Measurements from ENCODE around the gene KHK.

KHK gene

DNA sequence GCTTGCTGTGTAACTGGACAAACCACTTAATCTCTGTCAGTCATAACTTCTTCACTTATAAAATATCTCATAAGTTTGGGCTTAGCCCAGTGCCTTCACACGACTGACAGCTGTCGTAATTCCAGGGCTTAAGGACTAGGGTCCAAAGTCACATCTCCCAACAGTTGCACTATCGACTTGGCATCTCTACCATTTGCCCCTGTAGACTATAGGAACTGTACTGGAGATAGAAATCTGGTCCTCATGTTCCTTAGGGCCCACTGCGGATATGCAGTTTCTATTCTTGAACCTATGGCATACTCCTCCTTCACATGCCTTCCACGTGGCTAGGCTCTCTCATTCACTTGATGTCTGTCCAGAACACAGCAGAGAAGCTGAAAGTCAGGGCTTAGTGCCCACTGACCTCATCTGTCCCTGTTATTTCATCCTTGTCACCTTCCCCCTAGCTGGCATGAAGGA lies 39.7 kb downstream of the KHK start:
- no peak for DNase-seq (ENCODE audit: low spot score)

DNA sequence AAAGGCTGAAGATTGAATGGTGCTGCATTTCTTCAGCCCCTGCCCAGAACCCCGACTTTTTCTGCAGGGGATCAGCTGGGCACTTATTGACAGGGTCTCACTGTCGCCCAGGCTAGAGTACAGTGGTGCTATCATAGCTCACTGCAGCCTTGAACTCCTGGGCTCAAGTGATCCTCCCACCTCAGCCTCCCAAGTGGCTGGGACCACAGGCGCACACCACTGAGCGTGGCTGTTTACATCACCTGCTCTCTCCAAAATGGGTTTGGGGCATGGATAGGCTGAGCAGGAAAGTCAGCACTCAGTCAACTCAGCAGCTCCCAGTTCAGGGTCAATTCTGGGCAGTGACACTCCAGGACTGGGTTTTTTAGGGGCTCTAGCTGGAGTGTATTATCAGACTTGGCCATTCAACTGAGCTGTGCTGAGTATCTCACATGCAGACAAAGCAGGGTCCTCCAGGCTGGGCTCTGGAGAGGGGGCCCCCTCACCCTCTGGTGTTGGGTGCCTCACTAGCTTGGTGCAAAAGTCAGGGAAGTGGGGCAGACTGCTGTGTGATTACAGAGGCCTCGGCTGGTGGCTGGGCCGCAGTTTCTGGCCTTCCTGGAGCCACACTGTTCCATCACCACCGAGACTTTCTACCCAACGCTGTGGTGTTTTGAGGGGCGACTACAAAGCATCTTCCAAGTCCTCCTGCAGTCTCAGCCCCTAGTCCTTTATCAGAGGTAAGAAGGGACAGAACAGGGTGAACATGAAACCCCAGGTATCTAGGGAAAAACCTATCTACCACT lies 41.5 kb downstream of the KHK start:
- no peak for DNase-seq (ENCODE audit: low spot score)

DNA sequence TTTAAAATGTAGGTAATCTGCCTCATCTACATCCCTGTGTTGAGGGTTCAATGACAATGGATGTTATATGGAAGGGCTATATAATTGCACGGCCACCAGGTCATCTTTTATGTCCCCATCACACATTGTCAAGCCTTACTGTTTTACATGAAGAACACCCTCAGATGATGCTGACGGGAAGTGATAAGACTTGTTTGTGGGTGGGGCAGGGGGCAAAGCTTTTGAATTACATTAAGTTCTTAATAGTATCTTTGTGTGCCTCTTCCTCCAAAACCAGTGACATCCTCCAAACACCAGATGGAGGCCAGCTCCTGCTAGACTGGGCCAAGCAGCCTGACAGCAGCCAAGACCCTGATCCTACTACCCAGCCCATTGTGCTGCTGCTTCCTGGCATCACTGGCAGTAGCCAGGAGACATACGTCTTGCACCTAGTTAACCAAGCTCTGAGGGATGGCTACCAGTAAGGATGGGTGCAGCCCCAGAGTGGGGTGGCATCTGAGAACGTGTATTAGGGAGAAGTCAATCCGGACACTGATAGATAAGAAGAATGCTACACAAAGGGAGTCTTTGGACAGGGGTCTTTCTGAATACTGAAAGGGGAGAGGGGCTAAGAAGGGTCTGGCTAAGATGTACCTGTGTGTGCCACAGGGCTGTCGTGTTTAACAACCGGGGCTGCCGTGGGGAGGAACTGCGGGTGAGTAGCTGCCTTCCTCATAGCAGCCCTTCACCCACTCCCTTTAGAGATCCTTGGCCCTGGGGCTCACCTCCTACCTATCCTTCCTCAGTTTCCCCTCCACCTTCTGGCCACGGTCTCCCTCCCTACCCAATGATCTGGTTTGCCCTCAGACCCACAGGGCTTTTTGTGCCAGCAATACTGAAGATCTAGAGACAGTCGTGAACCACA lies 42.3 kb downstream of the KHK start:
- no peak for DNase-seq (ENCODE audit: low spot score)

DNA sequence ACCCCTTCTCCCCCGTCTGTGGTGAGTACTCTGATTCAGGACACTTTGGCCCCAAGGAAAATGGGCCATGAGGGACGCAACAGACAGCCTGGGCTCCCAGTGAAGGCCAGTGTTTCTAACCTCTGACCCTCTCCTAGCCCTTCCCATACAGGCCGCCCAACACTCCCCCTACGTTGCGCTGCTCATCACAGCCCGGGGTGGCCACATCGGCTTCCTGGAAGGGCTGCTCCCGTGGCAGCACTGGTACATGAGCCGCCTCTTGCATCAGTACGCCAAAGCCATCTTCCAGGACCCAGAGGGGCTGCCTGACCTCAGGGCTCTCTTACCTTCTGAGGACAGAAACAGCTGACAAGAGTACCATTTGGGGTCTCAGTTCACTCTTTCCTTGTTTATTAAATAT lies 43.8 kb downstream of the KHK start:
- DNase-seq (ENCODE audit: low spot score), result no peak

DNA sequence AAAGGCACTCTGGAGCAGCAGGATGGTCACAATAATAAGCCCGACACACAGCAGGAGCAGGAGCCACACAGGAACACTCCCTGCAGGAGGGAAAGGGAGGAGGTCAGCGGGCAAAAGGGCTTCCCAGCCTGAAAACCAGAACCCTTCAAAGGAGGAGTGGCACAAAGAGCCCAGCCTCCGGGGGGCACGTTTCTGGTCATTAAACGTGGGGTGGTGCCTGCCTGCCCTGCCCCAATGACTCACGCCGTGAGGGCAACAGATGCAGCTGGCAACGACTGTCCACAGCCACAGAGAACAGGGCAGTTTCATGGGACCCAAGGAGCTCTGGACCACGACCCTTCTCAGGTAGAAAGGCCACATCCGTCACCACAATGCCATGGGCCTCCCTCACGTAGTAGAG lies 44.9 kb downstream of the KHK start:
- DNase-seq (ENCODE audit: low spot score), result no peak

DNA sequence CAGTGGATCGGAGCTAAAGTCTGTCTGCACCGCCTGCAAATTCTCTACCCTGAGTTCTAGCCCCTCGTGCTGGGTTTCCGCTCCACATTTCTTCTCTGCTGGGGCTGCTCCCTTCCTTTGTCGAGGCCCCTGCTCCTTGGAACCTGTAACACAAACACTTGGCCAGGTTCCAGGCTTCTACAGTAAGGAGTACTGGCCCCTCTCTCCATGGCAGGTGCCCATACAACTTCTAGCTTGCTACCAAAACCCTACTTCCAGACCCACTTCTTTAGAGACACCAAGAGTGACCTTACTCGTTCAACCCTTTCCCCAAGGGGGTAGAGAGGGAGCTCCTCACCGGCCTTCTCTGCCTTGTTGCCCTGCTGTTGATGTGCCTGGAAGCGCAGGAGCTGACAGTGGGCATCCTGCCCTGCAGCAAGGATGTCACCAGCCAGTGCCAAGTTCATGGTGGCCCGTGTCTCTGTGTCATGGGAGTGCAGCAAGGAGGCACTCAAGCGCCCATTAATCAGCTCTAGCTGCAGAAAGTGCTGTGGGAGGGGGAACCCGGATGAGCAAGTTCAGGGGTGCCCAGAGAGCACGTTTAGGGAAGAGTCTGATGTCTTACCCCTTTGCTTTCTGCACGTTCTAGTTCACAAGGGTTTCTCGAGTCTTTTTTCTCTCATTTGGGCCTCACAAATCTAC lies 46.8 kb downstream of the KHK start:
- DNase-seq (ENCODE audit: low spot score), result no peak

DNA sequence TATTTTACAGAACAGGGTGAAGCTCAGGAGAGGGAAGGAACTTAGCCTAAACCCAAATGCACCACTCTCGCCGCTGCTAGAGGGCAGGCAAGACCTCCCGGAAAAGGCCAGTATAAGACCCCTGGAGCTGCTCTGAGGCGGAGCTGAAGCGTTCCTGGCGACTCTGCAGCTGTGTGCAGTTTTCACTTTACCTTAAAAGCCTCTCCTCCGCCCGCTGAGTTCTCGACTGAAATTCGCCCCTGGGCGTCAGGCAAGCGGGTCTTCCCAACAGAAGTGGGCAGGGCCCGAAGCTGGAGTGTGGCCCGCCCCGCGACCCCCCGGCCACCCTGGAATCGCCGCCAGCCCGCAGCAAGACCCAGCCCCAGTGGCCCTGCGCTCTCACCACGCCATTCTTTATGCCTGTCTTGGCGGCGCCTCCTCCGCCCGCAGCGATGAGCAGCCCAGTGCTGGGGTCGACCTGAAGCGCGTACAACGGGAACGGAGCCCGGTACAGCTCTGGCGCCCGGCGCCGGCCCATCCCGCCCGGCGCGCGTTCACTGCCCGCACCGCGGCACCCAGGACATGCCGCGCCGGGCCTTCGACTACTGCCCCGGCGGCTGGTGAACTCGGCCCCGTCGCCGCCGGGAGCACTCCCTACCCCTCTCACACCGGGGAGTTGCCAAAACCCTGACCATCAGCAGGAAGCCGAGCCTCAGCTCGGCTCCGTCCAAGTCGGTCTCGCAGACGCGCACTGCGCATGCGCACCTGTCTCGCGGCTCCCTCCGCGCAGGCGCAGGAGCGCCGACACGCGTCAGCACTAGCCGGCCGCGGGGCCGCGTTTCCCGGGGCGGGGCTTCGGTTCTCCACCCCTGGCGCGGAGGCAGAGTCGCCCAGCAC lies 47.6 kb downstream of the KHK start, which contains the start of gene PREB:
Gene PREB, minus strand, starts transcription at position 732 of the 876 bp plus-strand sequence. Its CDS starts 215 bp downstream, at position 517.
- DNase-seq (ENCODE audit: low spot score), result peak; percentile 98

DNA sequence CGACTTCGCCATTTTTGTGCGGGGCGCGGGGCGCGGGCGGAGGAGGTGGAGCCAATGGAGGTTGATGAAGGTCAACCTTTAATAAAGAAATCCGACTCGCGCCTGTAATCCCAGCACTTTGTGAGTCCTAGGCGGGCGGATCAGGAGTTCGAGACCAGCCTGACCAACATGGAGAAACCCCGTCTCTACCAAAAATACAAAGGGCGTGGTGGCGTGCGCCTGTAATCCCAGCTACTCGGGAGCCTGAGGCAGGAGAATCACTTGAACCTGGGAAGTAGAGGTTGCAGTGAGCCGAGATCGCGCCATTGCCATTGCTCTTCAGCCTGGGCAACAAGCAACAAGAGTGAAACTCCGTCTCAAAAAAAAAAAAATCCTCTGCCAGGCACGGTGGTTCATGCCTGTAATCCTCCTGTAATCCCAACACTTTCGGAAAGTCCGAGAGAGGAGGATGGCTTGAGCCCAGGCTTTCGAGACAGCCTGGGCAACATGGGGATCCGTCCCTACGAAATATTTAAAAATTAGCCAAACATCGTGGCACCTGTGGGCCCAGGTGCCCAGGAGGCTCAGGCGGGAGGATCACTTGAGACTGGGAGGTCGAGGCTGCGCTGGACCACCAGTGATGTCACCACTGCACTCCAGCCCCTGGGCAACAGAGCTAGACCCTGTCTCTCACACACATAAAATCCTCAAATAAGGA lies 48.4 kb downstream of the KHK start:
- no peak for DNase-seq (ENCODE audit: low spot score)

DNA sequence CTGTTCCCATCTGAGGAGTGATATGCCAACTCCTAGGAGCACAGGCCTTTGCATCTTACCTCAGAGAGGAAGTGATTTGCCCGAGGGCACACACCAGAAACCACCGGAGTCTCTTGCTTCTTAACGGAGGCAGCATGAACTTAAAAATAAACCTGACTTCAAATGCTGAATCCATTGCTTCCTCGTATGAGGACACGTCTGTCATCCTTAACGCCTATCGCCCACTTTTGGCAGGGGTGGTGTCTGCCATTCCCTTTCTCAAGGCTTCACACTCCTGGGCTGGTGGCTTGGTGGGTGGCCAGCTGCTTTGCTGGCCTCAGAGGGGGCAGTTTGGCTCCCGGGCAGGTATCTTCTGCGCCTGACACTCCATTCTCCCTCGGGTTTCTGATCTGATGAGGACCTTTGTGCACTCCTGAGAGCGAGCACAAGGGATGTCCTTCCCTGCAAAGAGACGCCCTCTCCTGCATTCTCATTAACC lies 48.9 kb downstream of the KHK start:
- DNase-seq (ENCODE audit: low spot score), result no peak

DNA sequence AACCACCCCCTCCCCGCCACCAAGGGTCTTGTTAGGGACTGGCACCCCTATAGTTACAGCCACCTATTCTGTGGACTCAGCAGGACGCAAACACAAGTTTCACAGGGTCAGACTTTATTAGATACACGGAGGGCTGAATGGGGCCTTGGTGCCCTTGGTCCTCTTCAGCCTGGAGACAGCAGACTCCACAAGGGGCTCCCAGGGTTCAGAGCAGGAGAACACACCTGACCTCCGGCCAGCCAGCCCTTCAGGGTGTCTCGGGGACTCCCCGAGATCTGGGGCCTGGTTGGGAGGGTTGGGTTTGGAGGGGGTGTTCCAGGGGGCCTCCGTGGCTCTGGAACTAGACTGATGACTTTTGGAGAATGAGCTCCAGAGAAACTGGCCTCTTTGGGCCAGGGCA lies 50.2 kb downstream of the KHK start:
- no peak for DNase-seq (ENCODE audit: low spot score)

DNA sequence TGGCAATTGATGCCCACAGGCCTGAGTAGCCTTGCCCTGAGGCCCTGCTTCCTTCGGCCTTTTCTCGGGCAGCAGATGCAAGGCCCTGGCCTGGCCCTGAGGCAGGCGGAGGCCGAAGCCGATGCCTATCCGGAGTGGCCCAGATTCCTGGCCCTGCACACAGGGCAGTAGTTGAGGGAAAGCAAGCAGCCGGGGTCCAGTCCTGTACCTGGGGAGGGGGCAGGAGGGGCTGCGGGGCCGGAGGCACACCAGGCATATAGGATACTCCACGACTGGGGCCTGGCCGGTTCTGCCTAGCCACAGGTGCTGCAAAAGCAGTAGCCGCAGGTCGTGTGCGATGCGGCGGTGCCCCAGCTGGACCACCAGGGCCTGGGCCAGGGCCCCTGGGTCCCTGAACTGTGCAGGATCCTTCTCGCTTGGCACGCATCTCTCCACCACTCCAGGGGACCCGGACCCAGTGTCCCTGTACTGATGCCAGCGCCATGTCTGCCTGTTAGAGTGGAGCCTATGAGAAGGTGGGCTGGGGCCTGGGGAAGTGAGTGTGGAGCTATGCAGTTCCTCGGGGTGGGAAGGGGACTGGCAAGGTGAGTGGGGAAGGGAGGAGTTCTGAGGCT lies 50.9 kb downstream of the KHK start:
- DNase-seq (ENCODE audit: low spot score), result no peak

DNA sequence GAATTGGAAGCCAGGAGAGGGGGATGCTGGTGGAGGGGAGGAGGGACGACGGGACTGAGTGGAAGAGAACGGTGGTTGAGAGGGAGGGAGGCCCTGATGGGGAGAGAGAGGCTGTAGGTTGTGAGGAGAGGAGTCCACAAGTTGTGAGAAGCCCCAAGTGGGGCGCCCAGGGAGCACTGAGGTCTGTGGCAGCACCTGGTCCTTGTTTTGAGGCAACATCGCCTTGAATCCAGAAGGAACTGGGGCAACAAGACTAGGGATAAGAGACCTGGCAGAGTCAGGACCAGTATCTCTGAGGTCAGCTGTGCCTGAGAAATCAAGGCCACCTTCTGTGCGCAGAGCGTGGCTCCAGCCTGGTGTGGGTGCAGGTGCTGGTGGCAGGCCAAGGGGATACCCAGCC lies 51.5 kb downstream of the KHK start:
- no peak for DNase-seq (ENCODE audit: low spot score)

DNA sequence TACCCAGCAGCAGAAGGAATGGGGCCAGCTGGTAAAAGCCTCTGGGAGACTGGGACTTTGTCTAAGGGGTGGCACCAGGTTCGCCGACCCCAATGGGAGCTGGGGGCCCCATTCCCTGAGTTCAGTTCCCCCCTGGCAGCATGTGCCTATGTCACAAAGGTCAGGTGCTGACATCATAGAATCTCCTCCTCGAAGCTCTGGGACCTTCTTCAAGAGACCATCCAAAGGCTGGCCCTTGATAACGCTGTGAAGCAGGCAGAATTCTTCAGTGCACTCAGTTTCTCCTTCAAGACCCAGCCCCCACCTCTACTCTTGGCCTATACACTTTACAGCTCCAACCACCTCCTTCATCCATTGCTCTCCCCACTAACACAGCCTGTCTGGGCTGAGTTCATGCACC lies 52.7 kb downstream of the KHK start, which contains the start of gene PRR30:
Gene PRR30, minus strand, starts transcription at position 101 of the 400 bp plus-strand sequence. CDS start 1,081 bp downstream, outside the sequence.
- no peak for DNase-seq (ENCODE audit: low spot score)

DNA sequence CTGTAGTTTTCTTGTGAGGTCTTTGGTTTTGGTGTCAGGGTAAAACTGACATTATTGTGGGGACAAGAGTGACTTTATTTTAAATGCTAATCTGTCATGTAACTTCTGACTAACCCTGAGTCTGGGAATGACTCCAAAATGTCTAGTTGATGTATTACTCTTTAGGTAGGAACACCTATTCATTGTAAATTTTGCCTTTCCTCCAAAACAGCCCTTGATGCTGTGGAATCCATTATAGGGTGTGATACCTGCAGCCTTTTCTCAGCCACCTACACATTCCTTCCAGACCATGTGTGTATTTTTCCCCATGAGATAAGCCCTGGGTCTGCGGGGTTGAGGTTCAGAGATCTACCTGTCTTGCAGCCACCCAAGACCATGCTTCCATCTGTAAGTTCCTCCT lies 56.7 kb downstream of the KHK start:
- no peak for DNase-seq (ENCODE audit: low spot score)

DNA sequence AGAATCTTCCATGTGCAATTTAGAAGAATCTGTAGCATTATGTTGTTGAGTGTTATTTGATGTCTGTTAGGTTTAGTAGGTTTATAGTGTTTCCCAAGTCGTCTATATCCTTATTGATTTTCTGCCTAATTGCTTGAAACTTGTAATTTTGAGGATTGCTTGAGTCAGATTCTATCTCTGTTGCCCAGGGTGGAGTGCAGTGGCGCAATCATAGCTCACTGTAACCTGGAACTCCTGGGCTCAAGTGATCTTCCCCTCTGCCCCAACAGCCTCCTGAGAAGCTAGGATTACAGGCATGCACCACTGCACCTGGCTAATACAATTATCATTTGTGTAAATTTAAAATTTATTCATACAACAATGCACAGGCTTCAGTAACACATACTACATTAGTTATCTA lies 59.1 kb downstream of the KHK start:
- DNase-seq (ENCODE audit: low spot score), result no peak

DNA sequence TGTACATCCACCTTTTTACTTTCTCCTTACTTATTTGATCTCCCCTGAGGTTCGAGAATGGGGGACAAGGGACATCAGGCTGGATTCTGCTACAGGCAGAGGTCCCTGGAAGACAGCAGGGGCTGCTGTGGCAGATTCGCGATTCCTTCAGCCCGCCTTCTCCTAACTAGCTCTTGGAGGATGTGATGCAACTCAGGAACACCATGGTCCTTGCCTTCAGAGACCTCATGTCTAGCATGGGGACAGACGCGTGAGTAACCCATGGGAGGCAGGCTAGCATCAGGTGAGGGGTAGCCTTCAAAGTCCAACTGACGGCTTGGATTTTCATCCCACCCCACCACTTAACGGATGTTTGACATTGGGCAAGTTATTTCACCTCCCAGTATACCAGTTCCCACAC lies 61.4 kb downstream of the KHK start:
- DNase-seq (ENCODE audit: low spot score), result no peak

DNA sequence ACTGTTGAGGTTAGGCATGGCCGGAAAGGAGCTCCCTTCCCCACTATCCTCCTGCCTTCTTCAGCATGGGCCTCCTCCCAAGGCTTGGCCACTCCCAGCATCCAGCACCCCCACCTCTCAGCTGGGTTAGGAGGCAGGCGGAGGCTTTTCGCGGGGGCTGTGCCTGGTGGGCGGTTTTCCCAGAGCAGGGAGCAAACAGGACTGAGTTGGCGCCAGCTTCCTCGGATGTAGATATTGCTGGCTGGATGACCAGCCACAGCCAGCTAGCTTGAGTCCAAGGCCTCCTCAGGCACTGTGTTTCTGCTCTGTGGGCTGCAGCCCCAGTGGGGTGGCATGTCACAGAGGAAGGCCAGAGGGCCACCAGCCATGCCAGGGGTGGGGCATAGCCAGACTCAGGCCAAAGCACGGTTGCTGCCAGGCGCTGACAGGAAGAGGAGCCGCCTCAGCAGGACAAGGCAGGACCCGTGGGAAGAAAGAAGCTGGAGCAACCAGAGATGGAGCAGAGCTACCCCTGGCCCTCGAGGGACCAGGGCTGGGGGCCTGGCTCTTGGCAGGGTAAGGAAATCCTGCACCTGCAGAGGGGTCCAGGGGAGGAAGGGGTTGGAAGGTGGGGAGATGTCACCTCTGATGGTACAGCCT lies 62.3 kb downstream of the KHK start, which contains the start of gene TCF23:
Gene TCF23, plus strand, starts transcription at position 204 of the 639 bp plus-strand sequence. Its CDS starts 130 bp downstream, at position 334.
- DNase-seq (ENCODE audit: low spot score), result no peak

DNA sequence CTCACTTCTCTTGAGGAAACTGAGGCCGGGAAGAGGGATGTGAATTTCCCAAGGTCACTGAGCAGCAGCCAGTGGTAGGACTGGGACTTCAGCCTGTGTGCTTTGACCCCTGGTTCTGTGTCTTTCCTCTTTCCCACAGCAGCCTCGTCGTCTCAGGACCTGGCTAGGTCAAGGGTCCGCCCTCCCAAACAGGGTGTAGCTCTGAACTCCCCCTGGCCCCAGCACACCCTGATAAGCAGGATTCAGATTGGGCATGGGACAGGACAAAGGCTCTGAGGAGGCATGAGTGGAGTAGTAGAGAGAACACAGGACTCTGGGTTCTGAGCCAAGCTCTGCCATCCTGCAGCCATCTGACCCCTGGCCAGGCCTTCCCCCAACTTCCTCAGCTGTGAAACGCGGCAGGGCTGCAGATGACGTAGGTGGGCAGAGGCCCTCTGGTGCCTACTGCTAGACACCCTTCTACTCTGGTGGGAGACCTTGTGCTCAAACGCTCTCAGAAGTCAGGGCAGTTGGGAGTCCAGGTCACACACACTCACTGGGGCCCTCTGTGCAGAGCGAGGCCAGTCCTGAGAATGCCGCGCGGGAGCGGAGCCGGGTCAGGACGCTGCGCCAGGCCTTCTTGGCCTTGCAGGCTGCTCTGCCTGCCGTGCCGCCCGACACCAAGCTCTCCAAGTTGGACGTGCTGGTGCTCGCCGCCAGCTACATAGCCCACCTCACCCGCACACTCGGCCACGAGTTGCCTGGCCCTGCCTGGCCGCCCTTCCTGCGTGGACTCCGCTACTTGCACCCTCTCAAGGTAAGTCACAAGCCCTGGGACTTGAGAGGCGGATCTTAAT lies 63.2 kb downstream of the KHK start:
- DNase-seq (ENCODE audit: low spot score), result no peak
